Stimulated activated CD4-positive, alpha-beta T cell treated with anti-CD3 and anti-CD28 coated beads, Interleukin-2, amount 100 ng/mL, for 24 hours (primary cell): ENCODE data around the gene AKR1D1.
"Not testable (repeated sequence)": the region's sequence is repeated elsewhere in the genome, so short reads cannot be mapped to it uniquely, and the experiment has no call there.

Experiments
- DNase-seq, 2 donors: peaks; one replicate each; pipeline ENCODE4 v3.0.0-alpha.2; 2020

The AKR1D1 gene

DNA sequence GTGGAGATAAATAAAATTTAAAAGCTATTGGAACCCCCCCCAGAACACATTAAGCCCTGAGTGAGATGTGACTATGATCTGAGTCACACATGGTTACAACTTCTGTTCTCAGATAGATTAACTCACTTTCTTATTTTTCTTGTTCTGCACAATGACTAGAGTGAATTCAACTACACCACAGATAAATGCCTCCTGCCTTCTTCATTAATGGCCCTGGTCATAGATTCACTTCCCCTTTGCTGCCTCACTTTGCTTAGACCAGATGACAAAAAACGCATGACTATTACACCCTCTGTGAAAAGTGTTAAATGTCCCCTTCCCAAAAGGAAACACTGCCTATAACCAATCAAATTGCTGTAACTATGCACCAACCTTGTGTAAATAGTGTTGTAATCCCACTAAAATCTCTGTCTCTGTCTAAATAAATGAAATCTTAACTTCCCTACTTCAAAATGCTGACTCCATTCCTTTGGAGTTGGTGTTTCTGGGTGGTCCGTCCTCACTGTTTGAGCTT, 49.4 kb downstream of the AKR1D1 start:
- no peak for DNase-seq

GRCh38 chr7:138126928-138127327, 50.7 kb downstream of the AKR1D1 start:
- DNase-seq = no peak

DNA sequence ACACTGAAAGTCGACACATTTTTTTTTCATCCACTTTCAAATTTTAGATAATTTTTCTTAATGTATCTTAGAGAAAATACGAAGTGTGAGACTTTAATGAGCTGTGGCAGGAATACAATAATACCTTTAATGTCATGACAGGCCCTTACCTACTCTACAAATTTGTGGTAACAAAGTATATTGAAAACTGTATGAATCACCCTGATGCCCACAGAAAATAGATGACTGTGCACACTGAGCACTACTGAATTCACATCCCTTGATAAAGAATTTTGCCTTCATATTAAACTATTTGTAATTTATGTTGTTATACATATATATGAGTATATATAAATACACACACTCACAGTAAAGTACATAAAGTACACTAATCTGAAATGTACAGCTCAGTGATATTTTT, 51.7 kb downstream of the AKR1D1 start:
- no peak for DNase-seq

GRCh38 chr7:138129551-138130165, 53.4 kb downstream of the AKR1D1 start:
- no peak for DNase-seq

GRCh38 chr7:138137423-138138171, 61.3 kb downstream of the AKR1D1 start:
- DNase-seq = no peak

- DNase-seq = no peak
Measured at GRCh38 chr7:138138244-138138643, 62.0 kb downstream of the AKR1D1 start.

- DNase-seq = no peak
Measured at GRCh38 chr7:138142583-138143201, 66.4 kb downstream of the AKR1D1 start.

- no peak for DNase-seq
Measured at GRCh38 chr7:138144958-138145357, 68.7 kb downstream of the AKR1D1 start.

DNA sequence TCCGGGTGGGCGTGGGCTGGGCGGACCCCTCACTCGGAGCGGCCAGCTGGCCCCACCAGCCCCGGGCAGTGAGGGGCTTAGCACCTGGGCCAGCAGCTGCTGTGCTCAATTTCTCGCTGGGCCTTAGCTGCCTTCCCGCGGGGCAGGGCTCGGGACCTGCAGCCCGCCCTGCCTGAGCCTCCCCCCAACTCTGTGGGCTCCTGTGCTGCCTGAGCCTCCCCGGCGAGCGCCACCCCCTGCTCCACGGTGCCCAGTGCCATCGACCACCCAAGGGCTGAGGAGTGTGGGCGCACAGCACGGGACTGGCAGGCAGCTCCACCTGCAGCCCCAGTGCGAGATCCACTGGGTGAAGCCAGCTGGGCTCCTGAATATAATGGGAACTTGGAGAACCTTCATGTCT, 70.0 kb downstream of the AKR1D1 start:
- DNase-seq = not testable (repeated sequence)

- DNase-seq = not testable (repeated sequence)
Measured at GRCh38 chr7:138146757-138147734, 70.8 kb downstream of the AKR1D1 start.

DNA sequence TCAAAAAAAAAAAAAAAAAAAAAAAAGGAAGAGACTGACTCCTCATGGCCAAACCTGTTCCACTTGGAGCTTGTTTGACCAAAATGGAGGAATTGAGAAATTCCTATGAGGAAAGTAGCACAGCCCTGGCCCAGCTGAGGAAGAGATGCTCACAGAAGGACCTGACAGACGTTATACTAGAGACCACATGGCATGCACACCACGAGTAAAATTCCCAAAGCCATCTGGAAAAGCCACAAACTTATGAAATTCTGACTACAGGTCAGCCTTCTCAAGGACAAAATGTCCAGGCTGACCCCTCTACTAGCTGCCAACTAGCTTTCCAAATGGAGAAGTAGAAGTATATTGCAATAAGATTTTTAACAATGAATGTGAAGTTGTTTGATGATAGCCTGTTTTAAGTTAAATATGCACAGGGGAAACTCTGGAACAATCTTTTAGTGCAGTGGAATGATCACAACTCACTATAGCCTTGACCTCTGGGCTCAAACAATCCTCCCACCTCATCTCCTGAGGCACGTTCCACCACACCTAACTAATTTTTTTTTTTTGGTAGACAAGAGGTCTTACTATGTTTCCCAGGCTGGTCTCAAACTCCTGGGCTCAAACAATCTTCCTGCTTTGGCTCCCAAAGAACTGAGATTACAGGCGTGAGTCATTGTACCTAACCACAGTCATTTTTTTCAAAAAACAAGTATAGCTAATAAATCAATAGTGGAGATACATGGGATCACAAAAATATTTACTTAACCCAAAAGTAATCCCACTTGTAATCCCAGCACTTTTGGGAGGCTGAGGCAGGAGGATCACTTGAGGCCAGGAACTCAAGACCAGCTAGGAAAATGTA, 75.7 kb downstream of the AKR1D1 start:
- DNase-seq = no peak

DNA sequence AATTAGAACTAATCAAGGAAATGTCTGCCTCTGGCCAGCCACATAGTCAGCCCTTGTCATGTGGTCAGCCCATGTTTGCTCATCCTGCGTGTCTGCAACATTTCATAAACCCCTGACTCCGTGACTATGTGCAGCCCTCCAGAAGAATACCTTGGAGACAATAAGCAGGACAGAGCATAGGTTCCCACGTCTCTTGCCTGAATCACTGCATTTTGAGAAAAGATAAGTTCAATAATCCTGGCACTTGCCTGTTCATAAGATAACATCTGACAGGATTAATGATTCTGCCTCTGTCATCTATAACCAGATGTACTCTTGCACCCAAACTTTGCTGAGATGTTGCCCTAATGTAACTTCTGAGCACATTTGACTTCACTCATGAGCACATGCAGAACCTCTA, 78.4 kb downstream of the AKR1D1 start:
- no peak for DNase-seq

GRCh38 chr7:138157702-138158101, 81.4 kb downstream of the AKR1D1 start:
- no peak for DNase-seq

DNA sequence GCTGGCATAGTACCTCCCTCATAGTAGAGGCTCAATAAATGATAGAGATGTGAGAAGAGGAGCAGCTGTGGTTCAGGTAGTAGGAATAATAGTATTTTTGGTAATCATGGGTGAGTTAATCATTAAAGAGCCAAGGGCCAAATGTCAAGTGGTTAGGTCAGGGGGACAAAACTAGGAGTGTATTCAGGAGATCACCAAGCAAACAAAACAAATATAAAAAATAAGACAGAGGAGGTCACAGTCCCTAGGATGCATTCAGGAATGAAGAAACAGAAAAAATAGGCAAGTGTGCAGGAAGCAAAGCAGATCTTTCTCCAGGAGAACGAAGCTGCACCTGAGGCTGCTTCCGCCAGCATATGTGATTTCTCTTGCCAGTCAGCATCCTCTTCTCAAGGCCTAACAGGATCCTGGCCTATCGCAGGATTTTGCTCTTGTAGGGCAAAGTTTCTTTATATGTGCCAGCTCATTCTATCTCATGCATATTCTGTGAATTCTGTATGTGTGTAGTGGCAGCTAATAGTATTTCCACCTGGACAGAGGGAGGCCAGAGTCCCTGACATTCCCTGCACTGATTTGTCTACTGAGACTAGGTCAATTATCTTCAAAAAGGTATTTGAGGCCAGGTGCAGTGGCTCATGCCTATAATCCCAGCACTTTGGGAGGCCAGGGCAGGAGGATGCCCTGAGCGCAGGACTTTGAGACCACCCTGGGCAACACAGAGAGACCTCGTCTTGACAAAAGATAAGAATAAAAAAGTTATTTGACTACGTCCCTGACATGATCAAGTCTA, 82.7 kb downstream of the AKR1D1 start:
- DNase-seq = no peak

DNA sequence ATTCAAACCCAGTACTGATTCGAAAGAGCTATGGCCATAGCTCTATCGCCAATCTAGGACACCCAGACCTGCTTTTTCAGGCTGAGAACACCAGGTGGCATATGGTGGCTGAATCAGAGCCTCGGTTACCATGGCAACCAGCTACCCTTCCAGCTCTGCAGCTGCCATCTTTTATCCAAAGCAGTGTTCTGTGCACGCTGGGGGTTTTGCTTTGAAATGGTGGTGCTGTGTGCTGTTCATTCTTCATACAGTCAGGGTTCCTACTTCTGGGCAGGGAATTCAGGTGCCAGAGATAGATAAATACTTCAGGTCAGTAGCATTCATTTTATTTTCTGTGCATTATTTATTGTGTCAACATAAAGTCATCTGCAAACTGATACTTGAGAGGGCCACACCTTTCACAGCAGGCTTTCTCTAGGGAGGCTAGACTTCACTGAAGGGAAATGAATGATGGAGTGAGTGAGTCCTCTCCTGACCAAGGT, 85.4 kb downstream of the AKR1D1 start:
- DNase-seq = peak; percentile 62 to 69

- no peak for DNase-seq
Measured at GRCh38 chr7:138162236-138162635, 86.0 kb downstream of the AKR1D1 start.

DNA sequence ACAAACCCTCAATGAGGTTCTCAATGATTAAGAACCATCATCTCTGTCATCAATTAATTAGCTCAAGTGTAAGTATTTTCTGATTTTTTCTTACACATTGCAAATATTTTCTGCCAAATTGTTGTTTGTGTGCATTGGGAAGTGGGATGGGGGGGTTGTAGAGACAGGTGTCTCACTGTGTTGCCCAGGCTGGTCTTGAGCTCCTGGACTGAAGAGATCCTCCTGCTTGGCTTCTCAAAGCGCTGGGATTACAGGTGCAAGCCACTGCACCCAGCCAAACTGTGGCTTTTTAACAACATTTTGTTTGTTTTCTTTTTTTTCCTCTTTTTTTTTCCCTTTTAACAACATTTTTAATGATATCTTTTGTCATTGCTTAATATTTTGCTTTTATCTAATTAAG, 87.5 kb downstream of the AKR1D1 start:
- no peak for DNase-seq

DNA sequence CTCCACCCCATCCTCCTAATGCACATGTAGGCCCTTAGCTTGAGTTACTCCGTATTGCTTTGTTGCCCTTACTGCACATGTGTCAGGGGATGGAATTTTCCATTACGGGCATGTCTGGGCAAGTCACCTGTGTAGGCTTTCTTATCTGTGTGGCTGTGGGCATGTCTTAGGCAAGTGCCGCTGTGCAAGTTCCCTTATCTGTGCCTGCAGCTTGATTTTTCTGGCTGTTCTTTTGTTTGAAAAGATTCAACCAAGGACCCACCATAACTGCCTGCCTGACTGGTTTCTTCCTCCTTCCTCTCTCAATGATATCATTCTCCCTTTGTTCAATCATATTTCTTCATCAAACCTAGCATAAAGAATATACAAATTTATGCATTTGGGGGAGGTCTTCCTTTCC, 88.5 kb downstream of the AKR1D1 start:
- DNase-seq = no peak

- no peak for DNase-seq
Measured at GRCh38 chr7:138166681-138167080, 90.4 kb downstream of the AKR1D1 start.

DNA sequence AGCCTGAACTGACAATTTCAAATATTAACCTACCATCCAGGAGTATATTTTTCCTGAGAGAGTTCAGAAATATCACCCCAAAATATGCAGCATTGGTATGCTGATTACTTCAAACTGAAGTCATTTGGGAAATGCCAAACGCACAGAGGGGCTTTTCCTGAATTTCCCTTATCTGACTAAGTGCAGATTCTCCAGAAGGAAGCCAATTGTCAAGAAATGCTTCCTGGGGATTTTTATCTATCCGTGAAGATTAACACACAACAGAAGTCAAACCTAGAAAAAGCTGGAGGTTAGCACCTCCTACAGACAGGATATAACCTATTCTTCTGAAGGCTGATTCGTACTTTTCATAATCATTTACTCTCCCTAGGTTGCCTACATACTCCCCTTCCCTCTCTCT, 91.0 kb downstream of the AKR1D1 start:
- DNase-seq = no peak

GRCh38 chr7:138167869-138168296, 91.6 kb downstream of the AKR1D1 start:
- DNase-seq = no peak
